PFSK-1 (cell line): ENCODE data around the gene PEG3.

Source experiments
- REST ChIP-seq, 2 experiments: IDR thresholded peaks; 2 replicates each; pipeline versions ENCODE4 v1.6.1 to v1.8.0; 2011 to 2012; ENCODE audit warnings: low read depth in 2 of 2, low read length in 2 of 2, control low read depth in 1 of 2, inconsistent platforms in 1 of 2, mild to moderate bottlenecking in 1 of 2, moderate library complexity in 1 of 2; ENCODE audit not compliant: insufficient read depth in 1 of 2
- TAF1 ChIP-seq: IDR thresholded peaks from 2 replicates; pipeline ENCODE4 v1.6.1; 2012; ENCODE audit warnings: low read length, control low read depth, borderline replicate concordance; ENCODE audit not compliant: insufficient read depth

GRCh38 chr19:56880592-56881190, 40.2 kb upstream of the PEG3 start:
- TF ChIP-seq REST (IDR thresholded peaks at IDR 0.05; ENCODE audit: insufficient read depth in 1 of 2, low read depth in 2 of 2, low read length in 2 of 2) (no peak), TAF1 (no peak)
